ENCODE data around the gene SPTLC3.

- TF ChIP-seq POLR2A (IDR thresholded peaks at IDR 0.05) = no peak
- TF ChIP-seq, protein P1, sequence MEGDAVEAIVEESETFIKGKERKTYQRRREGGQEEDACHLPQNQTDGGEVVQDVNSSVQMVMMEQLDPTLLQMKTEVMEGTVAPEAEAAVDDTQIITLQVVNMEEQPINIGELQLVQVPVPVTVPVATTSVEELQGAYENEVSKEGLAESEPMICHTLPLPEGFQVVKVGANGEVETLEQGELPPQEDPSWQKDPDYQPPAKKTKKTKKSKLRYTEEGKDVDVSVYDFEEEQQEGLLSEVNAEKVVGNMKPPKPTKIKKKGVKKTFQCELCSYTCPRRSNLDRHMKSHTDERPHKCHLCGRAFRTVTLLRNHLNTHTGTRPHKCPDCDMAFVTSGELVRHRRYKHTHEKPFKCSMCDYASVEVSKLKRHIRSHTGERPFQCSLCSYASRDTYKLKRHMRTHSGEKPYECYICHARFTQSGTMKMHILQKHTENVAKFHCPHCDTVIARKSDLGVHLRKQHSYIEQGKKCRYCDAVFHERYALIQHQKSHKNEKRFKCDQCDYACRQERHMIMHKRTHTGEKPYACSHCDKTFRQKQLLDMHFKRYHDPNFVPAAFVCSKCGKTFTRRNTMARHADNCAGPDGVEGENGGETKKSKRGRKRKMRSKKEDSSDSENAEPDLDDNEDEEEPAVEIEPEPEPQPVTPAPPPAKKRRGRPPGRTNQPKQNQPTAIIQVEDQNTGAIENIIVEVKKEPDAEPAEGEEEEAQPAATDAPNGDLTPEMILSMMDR (IDR thresholded peaks at IDR 0.05) = no peak
Measured at GRCh38 chr20:13101706-13102105, 92.9 kb downstream of the SPTLC3 start.
